Astrocyte (in vitro differentiated cells and primary cell): ENCODE measurements around the gene FSTL4.

Experiments
- CTCF ChIP-seq: IDR thresholded peaks from 2 replicates; pipeline ENCODE4 v1.5.1; 2011; ENCODE audit warnings: low read depth, mild to moderate bottlenecking, inconsistent platforms, low read length, moderate library complexity; ENCODE audit not compliant: insufficient read depth
- EZH2 ChIP-seq: IDR thresholded peaks from 2 replicates; pipeline ENCODE4 v1.6.1; 2012; ENCODE audit warnings: mild to moderate bottlenecking, low read length, inconsistent platforms; ENCODE audit not compliant: insufficient read depth

GRCh38 chr5:133325864-133326263 is 286.5 kb downstream of the FSTL4 start:
- TF ChIP-seq CTCF: no peak
- TF ChIP-seq EZH2: no peak
